PC-3 (cell line): Measurements from ENCODE around the gene BTNL3. TPM values are rescaled to one million over a fixed set of nuclear protein-coding genes. Genes with fewer than 3 reads are reported as not detected.
"Not testable (repeated sequence)": the region's sequence is repeated elsewhere in the genome, so short reads cannot be mapped to it uniquely, and the experiment has no call there.

Experiments
- ATAC-seq: fragments of 200-7000 bp; cut with Tn5 transposase; 2 replicates; pipeline ENCODE4 v1.9.1; 2020; ENCODE audit warnings: mild to moderate bottlenecking, moderate library complexity
- BruUV-seq: library from RNA; stranded (reverse); fragments of 400-500 nt; replicated peaks from 2 replicates; lab custom pipeline; 2021; lab: Mats Ljungman, UMichigan
- CTCF ChIA-PET: fragments of 300-600 bp; sonication (Branson Sonifier 250); formaldehyde crosslinking; loops from one replicate; lab custom pipeline; 2022; ENCODE audit warnings: antibody characterized with exemption; lab: Charles Lee
- POLR2A ChIA-PET: fragments of 300-600 bp; sonication (Branson Sonifier 250); formaldehyde crosslinking; loops from one replicate; lab custom pipeline; 2022; ENCODE audit warnings: antibody characterized with exemption; ENCODE audit not compliant: unreplicated experiment; lab: Charles Lee
- DNase-seq: peaks from one replicate; pipeline ENCODE4 v3.0.0-alpha.2; 2015
- H2AFZ ChIP-seq: fragments of 300-600 bp; sonication (generic); 2 replicates; pipeline ENCODE4 v1.6.0; 2016; ENCODE audit warnings: antibody characterized with exemption, low read length
- H3F3A ChIP-seq: fragments of 300-600 bp; sonication (generic); one replicate; pipeline ENCODE4 v1.6.0; 2017; ENCODE audit warnings: antibody characterized with exemption, low read length, control low read depth, mild to moderate bottlenecking; ENCODE audit not compliant: unreplicated experiment
- H3K27ac ChIP-seq: fragments of 300-600 bp; sonication (generic); 2 replicates; pipeline ENCODE4 v1.5.1; 2016; ENCODE audit warnings: mild to moderate bottlenecking, low read length
- H3K27me3 ChIP-seq: fragments of 300-600 bp; sonication (generic); 2 replicates; pipeline ENCODE4 v1.6.1; 2016; ENCODE audit warnings: low read length, mixed read lengths
- H3K36me3 ChIP-seq: fragments of 300-600 bp; sonication (generic); 2 replicates; pipeline ENCODE4 v1.6.1; 2016; ENCODE audit warnings: low read depth, mixed run types, low read length, mixed read lengths
- H3K4me1 ChIP-seq: fragments of 300-600 bp; sonication (generic); 2 replicates; pipeline ENCODE4 v1.5.1; 2016; ENCODE audit warnings: low read length; ENCODE audit not compliant: insufficient read depth
- H3K4me2 ChIP-seq: fragments of 300-600 bp; sonication (generic); 2 replicates; pipeline ENCODE4 v1.6.0; 2016; ENCODE audit warnings: low read length
- H3K4me3 ChIP-seq: fragments of 300-600 bp; sonication (generic); 2 replicates; pipeline ENCODE4 v1.5.1; 2016; ENCODE audit warnings: mild to moderate bottlenecking, low read length, mixed read lengths
- H3K79me2 ChIP-seq: fragments of 300-600 bp; sonication (generic); 2 replicates; pipeline ENCODE4 v1.6.1; 2017; ENCODE audit warnings: low read length, mixed read lengths
- H3K9ac ChIP-seq: fragments of 300-600 bp; sonication (generic); 2 replicates; pipeline ENCODE4 v1.6.0; 2016; ENCODE audit warnings: mild to moderate bottlenecking, low read length
- H3K9me2 ChIP-seq: fragments of 300-600 bp; sonication (generic); replicated peaks from 2 replicates; pipeline ENCODE4 v1.6.1; 2016; ENCODE audit warnings: mixed run types, low read length, mixed read lengths
- H3K9me3 ChIP-seq: fragments of 300-600 bp; sonication (generic); 2 replicates; pipeline ENCODE4 v1.6.1; 2016; ENCODE audit warnings: low read length, mixed read lengths
- H4K20me1 ChIP-seq: fragments of 300-600 bp; sonication (generic); 2 replicates; pipeline ENCODE4 v1.6.1; 2016; ENCODE audit warnings: low read length, mixed read lengths
- EZH2 ChIP-seq: fragments of 300-600 bp; sonication (generic); IDR thresholded peaks from one replicate; pipeline ENCODE4 v1.6.1; 2017; ENCODE audit warnings: antibody characterized with exemption, mild to moderate bottlenecking, low read length; ENCODE audit not compliant: unreplicated experiment
- EZH2phosphoT487 ChIP-seq: fragments of 300-600 bp; sonication (generic); IDR thresholded peaks from 2 replicates; pipeline ENCODE4 v1.6.1; 2018; ENCODE audit warnings: mild to moderate bottlenecking, antibody characterized with exemption, low read length, borderline replicate concordance
- intact Hi-C: fragments of 100-400 bp; cut with micrococcal nuclease; formaldehyde crosslinking; loops from 2 replicates; pipeline ENCODE4 v1.9.0; 2023
- total RNA-seq: library from RNA; depleted of rRNA; stranded (reverse); fragments of >200 nt; gene quantifications from 2 replicates; pipeline ENCODE4 v1.2.3, GENCODE V29; 2014
- TF ChIP-seq, protein P1 (sequence below): fragments of 300-600 bp; sonication (generic); conservative IDR thresholded peaks from 2 replicates; pipeline ENCODE4 v1.5.1; 2017; ENCODE audit warnings: antibody characterized with exemption, low read depth, mild to moderate bottlenecking, low read length

The BTNL3 gene
- total RNA-seq, 1 experiment from 2014 or later = not detected

DNA sequence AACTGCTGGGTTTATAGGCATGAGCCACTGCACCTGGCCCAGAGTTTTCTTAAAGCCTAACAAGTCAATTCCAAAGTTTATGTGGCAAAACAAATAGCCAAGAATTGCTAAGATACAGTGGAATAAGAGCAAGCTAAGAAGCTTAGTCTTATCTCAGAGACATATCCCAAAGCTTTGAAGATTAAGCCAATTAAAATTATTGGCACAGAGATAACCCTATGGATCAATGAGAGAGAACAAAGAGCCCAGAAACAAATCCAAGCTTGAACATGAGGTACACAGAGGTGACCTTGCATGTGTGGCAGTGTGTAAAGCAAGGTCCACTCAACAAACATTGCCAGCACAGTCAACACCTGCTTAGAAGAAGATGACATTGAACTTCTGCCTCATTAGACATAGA, 13.3 kb downstream of the BTNL3 start:
- no peak overlapping the region for H3K4me3 ChIP-seq
- no TSS peak for BruUV-seq
- no peaks in the 10 kb centered on the region for H3K4me1 ChIP-seq
- no peaks in the 10 kb centered on the region for H3K36me3 ChIP-seq
- no peaks in the 10 kb centered on the region for H3K9me3 ChIP-seq
- no peaks in the 10 kb centered on the region for H4K20me1 ChIP-seq
- H3K9ac ChIP-seq = no peak overlapping the region
- H2AFZ ChIP-seq = no peak overlapping the region
- H3F3A ChIP-seq = no peaks in the 10 kb centered on the region
- H3K27ac ChIP-seq = no peak overlapping the region
- H3K27me3 ChIP-seq = peaks cover 11% of the 10 kb centered on the region; the same call in 1 of the 2 replicates
- CTCF ChIA-PET = no interaction called here
- POLR2A ChIA-PET = interaction anchor here (0.6 to 0.7 kb wide), 2 partner anchors 141 to 200 kb away, joined by 5 to 9 read pairs; partner anchors contain the start of gene ZFP62
- no peak for DNase-seq
- H3K4me2 ChIP-seq = no peak overlapping the region
- no peaks in the 10 kb centered on the region for H3K79me2 ChIP-seq
- intact Hi-C loops = no loop called here
- no peak for TF ChIP-seq EZH2phosphoT487
- TF ChIP-seq EZH2 = no peak
- TF ChIP-seq, protein P1, sequence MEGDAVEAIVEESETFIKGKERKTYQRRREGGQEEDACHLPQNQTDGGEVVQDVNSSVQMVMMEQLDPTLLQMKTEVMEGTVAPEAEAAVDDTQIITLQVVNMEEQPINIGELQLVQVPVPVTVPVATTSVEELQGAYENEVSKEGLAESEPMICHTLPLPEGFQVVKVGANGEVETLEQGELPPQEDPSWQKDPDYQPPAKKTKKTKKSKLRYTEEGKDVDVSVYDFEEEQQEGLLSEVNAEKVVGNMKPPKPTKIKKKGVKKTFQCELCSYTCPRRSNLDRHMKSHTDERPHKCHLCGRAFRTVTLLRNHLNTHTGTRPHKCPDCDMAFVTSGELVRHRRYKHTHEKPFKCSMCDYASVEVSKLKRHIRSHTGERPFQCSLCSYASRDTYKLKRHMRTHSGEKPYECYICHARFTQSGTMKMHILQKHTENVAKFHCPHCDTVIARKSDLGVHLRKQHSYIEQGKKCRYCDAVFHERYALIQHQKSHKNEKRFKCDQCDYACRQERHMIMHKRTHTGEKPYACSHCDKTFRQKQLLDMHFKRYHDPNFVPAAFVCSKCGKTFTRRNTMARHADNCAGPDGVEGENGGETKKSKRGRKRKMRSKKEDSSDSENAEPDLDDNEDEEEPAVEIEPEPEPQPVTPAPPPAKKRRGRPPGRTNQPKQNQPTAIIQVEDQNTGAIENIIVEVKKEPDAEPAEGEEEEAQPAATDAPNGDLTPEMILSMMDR = no peak
- no peaks in the 10 kb centered on the region for H3K9me2 ChIP-seq
- no peak for ATAC-seq

DNA sequence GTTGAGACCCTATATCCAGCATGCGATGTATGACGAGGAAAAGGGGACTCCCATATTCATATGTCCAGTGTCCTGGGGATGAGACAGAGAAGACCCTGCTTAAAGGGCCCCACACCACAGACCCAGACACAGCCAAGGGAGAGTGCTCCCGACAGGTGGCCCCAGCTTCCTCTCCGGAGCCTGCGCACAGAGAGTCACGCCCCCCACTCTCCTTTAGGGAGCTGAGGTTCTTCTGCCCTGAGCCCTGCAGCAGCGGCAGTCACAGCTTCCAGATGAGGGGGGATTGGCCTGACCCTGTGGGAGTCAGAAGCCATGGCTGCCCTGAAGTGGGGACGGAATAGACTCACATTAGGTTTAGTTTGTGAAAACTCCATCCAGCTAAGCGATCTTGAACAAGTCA, 17.1 kb downstream of the BTNL3 start:
- Histone ChIP-seq H2AFZ (no peak overlapping the region), H3K9ac (no peak overlapping the region), H3K9me2 (no peaks in the 10 kb centered on the region), H3K36me3 (no peaks in the 10 kb centered on the region), H3F3A (no peaks in the 10 kb centered on the region), H3K4me1 (no peaks in the 10 kb centered on the region), H3K9me3 (no peaks in the 10 kb centered on the region), H3K79me2 (no peaks in the 10 kb centered on the region), H3K4me2 (no peak overlapping the region), H3K4me3 (no peak overlapping the region), H4K20me1 (no peaks in the 10 kb centered on the region), H3K27ac (no peak overlapping the region), H3K27me3 (peaks cover 12% of the 10 kb centered on the region; the same call in 1 of the 2 replicates)
- ChIA-PET CTCF (no interaction called here), POLR2A (no interaction called here)
- intact Hi-C loops = no loop called here
- ATAC-seq = no peak
- no peak for DNase-seq
- BruUV-seq = no TSS peak
- no peak for TF ChIP-seq EZH2phosphoT487
- TF ChIP-seq, protein P1 = no peak
- TF ChIP-seq EZH2 = no peak

DNA sequence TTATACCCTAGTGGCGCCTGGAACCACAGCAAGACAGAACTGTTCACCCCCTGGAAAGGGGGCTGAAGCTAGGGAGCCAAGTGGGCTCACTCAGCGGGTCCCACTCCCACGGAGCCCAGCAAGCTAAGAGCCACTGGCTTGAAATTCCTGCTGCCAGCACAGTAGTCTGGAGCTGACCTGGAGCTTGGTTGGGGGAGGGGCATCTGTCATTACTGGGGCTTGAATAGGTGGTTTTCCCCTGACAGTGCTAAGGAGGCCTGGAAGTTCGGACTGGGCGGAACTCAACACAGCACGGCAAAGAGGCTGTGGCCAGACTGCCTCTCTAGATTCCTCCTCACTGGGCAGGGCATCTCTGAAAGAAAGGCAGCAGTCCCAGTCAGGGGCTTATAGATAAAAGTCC, 19.5 kb downstream of the BTNL3 start:
- BruUV-seq = no TSS peak
- ChIA-PET POLR2A (no interaction called here), CTCF (no interaction called here)
- no peaks in the 10 kb centered on the region for H4K20me1 ChIP-seq
- no peaks in the 10 kb centered on the region for H3K9me3 ChIP-seq
- H3K4me2 ChIP-seq = no peak overlapping the region
- no peak overlapping the region for H2AFZ ChIP-seq
- no peaks in the 10 kb centered on the region for H3K79me2 ChIP-seq
- H3K27me3 ChIP-seq = peaks cover 12% of the 10 kb centered on the region; the same call in 1 of the 2 replicates
- no peak overlapping the region for H3K9ac ChIP-seq
- intact Hi-C loops = no loop called here
- no peaks in the 10 kb centered on the region for H3F3A ChIP-seq
- no peaks in the 10 kb centered on the region for H3K9me2 ChIP-seq
- TF ChIP-seq, protein P1 = no peak
- TF ChIP-seq EZH2 (no peak), EZH2phosphoT487 (no peak)
- H3K36me3 ChIP-seq = no peaks in the 10 kb centered on the region
- no peaks in the 10 kb centered on the region for H3K4me1 ChIP-seq
- H3K27ac ChIP-seq = no peak overlapping the region
- ATAC-seq = no peak
- no peak for DNase-seq
- no peak overlapping the region for H3K4me3 ChIP-seq

DNA sequence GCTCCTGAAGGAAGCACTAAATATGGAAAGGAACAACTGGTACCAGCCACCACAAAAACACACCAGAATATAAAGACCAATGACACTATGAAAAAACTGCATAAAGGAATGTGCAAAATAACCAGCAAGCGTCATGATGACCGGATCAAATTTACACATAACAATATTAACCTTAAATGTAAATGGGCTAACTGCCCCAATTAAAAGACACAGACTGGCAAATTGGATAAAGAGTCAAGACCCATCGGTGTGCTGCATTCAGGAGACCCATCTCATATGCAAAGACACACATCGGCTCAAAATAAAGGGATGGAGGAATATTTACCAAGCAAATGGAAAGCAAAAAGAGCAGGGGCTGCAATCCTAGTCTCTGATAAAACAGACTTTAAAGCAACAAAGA, 21.4 kb downstream of the BTNL3 start:
- H3K27ac ChIP-seq, CTCF ChIA-PET, H3K79me2 ChIP-seq, H3K9me2 ChIP-seq, BruUV-seq, H3K4me2 ChIP-seq, POLR2A ChIA-PET, H2AFZ ChIP-seq, H3K9me3 ChIP-seq, H4K20me1 ChIP-seq, intact Hi-C loops, H3K36me3 ChIP-seq, H3F3A ChIP-seq, H3K4me1 ChIP-seq, H3K4me3 ChIP-seq, ATAC-seq, H3K9ac ChIP-seq, DNase-seq: not testable (repeated sequence)
- H3K27me3 ChIP-seq = peaks cover 12% of the 10 kb centered on the region; the same call in 1 of the 2 replicates
